Stimulated activated CD8-positive, alpha-beta memory T cell treated with anti-CD3 and anti-CD28 coated beads, Interleukin-7, amount 100 ng/mL, for 4 hours (primary cell): ENCODE data around the gene CRYAA.
"Not testable (repeated sequence)": the region's sequence is repeated elsewhere in the genome, so short reads cannot be mapped to it uniquely, and the experiment has no call there.

Source experiments
- DNase-seq, 2 donors: peaks; one replicate each; pipeline ENCODE4 v3.0.0-alpha.2; 2020; ENCODE audit warnings: low read depth in 2 of 2

CRYAA gene

DNA sequence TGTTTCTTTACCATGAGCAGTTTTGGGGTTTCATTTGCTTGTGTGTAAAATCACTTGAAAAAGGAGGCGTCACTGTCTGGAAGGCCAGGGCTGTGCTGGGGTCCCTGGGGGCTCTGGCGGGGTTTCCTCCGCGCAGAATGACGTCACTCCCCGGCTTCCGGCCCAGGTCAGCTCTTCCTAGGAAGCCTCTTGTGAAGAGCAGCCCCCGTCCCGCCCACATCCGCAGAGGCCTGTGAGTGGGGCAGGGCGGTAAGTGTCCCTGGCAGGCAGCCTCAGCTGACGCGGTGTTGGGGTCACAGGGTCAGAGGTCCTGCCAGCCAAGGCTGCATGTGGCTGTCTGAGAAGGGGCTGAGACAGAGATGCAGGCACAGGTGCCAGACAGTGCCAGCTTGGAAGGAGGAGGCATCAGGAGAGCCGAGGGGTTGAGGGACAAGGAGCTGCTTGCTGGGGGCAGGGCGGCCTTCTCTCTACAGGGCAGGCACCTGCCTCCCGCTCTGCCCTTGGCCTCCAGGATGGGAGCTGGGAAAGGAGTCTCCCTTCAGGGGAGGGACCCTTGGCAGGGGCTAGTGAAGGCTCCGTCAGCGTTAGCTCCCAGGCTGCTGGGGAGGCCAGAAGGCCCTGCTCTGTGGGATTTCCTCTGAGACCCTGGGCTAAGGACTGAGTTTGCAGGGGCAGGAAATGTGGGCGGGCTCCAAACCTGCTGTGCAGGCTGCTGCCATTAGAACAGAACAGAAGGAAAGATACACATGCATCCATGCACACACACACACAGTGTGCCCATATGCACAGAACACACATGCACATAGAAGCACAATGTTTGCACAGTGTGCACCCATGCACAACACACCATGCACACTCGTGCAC, 8.5 kb downstream of the CRYAA start:
- DNase-seq, result not testable (repeated sequence)

DNA sequence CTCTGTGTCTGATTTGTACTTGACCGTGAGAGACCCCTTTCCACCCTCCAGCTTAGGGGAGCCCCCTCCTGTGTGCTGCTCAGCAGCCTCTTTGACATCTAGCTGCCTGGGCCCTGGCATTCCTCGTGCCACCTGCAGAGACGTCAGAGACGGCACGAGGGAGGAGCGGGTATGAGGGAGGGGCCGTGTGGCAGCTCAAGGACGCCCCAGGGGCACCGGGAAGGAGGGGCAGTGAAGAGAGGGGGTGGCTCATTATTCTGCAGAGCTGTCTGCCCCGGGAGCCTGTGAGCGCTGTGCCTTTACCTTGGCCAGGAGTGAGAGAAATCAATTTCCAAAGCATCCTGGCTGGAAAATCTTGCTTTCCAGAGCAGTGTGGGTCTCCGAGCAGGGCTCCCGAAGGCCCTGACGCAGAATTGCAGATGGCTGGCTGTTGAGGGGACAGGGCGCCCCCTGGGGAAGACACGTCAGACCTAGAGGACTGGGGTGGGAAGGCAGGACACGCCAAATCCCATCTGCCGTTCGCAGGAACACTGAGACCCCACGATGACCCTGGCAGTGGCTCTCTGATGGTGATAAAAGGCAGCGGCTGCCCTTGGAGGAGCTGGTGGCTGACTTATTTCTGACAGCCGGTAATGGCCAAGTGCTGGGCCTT, 9.5 kb downstream of the CRYAA start:
- not testable (repeated sequence) for DNase-seq

DNA sequence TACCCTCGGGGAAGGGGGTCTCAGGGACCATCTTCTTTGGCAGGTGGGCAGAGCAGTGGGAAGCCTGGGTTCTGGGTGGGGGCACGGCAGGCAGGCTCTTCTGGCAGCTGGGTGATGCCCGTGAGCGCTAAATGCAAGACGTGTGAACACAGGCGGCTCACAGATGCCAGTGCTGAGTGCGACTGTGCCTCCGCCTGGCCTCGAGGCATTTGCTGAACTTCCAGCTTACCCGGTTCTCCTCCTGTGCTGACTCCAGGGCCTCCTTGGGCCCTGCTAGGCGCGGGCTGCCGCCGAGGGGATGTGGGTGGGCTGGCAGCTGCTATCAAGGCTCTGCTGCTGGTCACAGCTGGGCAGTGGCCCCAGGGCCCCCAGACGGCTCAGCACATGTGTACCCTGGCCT, 12.2 kb downstream of the CRYAA start:
- not testable (repeated sequence) for DNase-seq

DNA sequence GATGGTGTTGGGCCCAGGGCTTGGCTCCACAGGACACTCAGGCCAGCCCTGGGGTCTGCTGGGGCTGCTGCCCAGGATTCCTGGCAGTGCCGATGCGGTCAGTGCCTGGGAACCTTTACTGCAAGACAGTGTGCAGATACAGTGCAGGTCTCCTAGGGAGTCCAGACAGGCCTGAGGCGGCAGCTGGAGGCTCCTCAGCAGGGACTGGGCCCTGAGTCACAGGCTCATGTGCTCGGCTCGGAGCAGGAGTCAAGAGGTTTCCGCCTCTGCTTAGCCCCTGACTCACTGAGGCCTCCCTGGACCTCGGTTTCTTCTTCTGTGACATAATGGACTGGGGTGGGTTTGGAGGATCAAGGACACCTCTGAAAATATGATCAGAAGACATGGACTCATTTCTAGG, 18.5 kb downstream of the CRYAA start:
- not testable (repeated sequence) for DNase-seq

DNA sequence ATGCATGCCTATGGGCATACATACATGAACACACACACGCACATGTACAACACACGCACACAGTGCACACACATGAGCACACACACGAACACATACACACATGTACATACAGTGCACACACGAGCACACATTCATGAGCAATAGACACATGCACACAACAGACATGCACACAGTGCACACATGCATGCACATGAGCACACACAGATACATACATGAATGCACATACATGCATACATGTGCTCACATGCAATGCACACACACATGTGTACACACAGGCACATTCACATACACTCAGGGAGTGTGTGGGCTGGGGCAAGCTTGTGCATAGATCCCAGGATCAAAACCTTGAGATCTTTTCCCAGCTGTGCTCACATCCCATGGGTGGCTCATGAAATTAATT, 18.9 kb downstream of the CRYAA start:
- no peak for DNase-seq

DNA sequence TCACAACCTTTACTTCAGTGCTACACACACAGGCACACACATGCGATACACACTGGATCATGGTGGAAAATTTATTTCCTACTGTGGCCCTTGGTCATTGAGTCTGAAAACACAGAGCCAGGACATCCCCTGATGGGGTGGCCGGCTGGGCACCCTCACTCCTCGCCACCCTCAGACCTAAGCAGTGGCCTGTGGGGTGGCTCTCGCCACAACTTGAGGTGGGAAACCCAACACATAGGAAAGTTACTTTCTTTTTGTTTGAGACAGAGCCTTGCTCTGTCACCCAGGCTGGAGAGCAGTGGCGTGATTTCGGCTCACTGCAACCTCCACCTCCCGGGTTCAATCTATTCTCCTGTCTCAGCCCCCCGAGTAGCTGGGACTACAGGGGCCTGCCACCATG, 19.4 kb downstream of the CRYAA start:
- DNase-seq, result no peak

DNA sequence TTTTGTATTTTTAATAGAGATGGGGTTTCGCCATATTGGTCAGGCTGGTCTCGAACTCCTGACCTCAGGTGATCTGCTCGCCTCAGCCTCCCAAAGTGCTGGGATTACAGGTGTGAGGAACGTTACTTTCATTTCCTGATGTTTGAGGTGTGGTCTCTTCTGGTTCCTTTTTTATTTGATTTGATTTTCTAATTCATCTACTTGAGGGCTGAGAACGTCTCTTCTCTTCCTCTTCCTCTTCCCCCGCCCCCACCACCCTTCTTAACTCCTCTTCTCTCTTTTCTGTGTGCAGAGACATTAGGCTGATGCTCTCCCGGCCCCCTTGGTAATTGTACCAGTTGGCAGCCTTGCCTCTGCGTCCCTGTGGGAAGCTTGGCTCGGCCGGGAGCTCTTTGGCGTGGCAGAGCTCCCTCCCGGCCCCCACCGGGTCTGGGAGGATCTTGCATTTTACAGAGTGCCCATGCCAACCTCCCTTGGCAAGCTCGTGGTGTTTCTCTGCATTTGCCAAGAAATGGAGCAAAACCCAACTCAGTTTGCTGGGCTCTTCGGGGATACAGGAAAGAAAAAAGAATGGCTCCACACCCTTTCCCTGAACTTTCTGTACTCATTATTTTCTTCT, 19.9 kb downstream of the CRYAA start:
- DNase-seq, result no peak

DNA sequence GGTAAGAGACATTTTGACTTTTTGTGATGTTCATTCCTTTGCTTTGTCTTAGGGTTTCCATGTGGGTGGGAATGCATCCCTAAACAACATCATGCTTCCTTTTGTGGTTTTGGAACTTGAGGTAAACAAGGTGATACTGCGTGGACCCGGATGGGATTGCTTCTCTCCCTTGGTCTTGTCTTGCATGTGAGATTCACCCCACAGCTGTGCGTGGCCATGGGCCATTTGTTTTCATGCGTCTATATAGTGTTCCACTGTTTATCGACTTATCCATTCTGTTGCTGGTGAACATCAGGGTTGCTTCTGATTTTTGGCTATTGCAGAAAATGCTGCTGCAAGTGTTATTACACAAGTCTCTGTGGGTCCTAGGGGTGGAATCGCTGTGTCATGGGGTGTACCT, 21.1 kb downstream of the CRYAA start:
- no peak for DNase-seq

DNA sequence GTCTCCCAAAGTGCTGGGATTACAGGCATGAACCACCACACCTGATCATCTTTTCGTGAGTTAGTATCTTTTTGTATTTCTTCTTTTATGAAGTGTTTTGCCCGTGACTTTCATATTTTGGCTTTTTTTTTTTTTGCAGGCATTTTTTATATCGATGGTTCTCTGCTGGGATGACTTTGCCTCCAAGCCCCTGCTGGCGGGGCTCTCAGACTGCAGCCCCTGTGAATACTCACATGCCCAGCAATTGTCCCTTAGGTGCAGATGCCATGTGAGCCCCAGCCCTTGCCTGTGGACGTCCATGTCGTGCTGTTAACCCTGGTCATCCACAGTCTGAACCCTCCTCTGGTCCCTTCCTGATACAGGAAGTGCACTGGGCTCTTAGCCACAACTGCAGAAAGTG, 21.7 kb downstream of the CRYAA start:
- no peak for DNase-seq

DNA sequence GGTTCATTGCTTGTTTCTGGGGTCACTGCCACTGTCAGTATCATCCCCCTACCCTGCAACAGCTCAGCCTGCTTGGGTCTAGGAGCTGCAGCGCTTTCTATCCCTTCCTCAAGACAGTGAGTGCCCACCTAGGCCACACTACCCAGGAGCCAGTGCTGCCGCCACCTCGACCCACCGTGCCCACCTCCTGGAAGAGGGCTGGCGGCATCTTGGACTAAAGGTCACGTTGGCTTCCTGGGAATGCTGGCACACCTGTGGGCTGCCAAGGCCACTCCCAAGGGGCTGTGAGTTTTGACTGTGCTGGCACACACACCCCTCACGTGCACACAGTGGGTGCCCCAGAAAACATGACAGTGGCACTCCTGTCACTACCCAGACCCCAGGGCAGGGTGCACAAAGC, 22.1 kb downstream of the CRYAA start:
- no peak for DNase-seq

DNA sequence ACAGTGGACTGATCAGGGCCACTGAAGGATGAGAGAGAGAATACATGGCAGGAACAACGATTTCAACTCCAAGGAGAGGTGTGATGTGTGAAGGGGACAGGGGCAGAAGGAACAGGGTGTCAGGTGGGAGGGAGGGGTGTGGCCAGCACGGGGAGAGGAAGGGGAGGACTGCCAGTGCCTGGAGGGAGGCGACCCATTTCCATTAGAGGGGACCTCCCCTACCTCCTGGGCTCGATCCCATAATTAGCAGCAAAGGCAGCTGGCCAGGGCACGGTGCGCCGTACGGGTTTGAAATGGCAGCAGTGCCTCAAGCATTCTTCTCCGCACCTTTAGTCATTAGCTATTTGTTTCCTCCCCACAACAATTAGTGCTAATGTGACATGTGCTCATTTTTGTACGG, 22.7 kb downstream of the CRYAA start:
- DNase-seq, result no peak

DNA sequence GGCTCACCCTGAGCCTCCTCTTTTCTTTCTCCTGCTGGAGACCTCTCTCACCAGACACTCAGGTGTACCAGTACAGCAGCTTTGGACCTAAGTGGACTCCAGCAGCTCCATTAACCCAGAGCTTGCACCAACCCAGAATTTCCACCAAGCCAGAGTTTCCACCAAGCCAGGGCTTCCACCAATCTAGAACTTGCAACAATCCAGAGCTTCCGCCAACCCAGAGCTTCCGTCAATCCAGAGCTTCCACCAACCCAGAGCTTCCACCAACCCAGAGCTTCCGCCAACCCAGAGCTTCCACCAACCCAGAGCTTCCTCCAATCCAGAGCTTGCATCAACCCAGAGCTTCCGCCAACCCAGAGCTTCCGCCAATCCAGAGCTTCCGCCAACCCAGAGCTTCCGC, 23.2 kb downstream of the CRYAA start:
- no peak for DNase-seq

DNA sequence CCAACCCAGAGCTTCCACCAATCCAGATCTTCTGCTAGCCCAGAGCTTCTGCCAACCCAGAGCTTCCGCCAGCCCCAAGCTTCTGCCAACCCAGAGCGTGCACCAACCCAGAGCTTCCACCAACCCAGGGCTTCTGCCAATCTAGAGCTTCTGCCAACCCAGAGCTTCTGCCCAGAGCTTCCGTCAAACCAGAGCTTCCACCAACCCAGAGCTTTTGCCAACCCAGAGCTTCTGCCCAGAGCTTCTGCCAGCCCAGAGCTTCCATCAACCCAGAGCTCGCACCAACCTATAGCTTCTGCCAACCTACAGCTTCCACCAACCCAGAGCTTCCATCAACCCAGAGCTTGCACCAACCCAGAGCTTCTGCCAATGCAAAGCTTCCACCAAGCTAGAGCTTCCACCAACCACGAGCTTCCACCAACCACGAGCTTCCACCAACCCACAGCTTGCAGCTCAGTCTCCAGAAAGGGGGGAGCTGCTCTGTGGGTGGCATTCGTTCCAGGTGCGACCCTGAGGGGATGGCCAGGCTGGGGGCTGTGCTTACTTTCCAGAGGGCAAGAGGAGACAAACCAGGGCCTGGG, 23.8 kb downstream of the CRYAA start:
- DNase-seq, result no peak

DNA sequence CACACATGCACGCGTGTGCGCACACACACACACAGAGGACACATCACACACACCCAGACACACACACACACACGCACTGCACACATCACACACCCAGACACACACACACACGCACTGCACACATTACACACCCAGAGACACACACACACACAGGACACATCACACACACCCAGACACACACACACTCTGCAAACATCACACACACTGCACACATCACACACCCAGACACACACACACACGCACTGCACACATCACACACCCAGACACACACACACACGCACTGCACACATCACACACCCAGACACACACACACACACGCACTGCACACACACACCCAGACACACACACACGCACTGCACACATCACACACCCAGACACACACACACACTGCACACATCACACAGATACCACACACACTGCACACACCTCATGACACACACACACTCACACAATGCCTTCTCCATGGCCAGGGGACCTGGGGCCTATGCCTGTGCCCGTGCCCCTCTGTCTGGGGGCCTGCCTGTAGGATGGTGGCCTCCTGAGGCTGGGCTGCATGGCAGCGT, 24.4 kb downstream of the CRYAA start:
- no peak for DNase-seq

DNA sequence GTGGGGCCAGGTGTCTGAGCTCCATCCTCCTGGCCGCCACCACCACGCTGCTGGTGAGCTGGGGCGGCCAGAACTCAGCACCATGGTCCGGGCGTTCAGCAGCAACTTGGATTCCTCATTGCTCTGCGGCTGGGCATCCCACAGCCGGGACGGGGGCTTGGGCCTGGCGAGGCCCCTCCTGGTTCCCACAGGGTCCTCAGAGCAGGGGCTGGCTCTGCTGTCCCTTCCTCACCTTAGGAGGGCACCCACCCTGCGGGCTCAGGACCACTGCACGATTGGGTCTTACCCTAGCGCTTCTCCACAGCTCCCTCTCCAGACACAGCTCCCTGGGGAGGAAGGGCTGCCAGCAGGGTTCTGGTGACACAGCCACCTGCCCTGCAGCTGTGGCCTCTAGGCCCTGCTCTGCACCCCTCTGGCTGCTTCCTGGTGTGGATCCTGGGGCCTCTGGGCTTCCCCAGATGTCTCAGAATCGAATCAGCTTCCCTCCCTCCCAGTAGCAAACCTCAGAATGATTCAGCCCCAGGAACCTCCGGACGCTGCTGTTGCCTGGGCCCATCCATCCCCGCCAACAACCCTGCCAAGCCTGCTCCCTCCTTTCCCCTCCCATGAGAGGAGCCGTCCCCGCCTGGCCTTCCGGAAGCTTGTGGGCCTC, 25.0 kb downstream of the CRYAA start:
- no peak for DNase-seq

DNA sequence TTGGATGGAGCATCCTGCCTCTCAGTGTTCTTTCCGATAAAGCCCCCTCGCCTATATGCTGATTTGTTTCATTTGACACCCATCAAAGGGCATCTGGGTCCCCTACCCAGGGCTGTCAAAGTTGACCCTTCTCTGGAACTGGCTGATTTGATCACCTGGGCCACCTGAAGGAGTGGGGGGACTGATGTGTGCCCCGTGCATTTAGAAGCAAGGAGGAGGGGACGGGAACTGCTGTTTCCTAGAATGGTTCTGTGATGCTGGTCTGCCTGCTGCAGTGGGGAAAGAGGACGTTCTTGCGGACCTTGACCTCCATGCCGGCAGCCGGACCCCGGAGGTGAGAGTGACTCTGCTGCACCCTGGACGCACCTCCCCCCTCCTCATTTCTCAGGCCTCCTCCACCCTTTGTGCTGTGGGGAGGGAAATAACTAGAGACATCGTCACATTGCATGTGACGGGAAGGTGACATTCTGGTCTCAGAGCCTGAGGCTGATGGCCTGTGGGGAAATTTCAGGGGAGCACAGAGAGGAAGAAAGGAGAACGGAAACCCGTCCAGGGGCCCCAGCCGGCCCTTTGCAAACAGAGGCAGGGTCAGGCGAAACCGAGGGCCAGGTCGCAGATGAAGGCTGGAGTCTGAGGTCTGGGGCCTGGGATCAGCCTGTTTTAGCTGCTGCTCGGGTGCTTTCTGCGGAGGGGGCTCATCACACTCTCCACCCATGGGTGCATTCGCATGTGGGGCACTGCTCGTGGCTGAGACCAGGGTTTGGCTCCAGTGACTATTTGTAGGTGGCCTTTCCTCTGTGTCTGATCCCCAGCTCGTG, 25.7 kb downstream of the CRYAA start:
- DNase-seq, result no peak

DNA sequence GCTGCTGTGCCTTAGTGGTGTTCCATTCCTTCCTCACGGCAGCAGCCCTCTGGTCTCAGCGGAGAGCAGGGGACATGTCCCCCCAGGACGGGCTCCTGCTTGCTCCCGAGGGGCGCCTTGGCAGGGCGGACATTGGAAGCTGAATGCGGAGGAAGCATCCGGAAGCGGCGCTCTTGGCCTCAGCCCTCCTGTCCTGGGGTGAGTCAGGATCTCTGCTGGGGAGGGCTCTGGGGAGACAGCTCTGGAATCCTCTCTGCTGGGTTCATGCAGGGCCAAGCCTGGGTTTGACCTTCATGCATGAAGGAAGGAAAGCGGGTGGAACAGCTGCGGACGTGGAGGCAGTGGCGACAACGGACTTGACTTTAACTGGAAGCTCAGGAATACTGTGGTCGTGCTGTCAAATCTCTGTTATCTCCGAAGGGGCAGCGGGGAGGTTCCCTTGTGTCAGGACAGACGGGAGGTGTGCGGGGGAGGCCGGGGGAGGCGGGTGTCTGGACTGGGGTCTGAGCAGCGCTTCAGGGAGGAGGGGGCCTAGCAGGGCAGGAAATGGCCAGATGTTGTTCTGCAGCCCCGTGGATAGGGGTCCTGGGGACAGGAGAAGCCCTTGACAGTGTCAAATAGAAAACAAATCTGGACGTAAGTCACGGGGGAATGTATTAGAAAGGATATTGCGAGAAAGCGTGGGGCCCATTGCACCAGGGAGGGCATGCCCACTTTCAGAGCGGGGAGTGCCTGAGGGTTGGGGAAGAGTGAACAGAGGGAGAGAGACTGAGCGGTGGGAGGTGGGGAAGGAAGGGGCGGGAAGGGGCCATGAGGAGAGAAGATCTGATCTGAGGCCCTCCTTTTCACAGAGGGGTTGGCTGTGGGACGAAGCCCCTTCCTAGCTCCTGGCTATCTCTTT, 26.6 kb downstream of the CRYAA start:
- no peak for DNase-seq

DNA sequence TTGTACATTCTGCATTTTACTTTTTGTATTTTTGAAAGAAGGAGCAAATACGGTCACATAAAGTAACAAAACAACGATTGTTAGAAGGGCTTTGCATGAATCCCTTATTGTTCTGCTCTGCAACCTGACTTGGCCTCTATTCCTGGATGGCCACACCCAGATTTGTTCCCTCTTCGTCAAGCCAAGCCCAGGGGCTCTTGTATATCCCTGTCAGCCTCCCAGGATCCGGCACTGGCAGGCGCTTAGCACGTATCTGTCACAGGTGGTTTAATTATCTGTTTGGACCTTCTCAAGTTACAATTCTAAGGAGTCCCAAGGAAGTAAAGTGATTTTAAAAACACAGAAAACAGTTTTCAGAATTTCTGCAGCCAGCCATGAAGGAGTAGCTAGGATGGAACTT, 28.0 kb downstream of the CRYAA start:
- DNase-seq, result no peak

DNA sequence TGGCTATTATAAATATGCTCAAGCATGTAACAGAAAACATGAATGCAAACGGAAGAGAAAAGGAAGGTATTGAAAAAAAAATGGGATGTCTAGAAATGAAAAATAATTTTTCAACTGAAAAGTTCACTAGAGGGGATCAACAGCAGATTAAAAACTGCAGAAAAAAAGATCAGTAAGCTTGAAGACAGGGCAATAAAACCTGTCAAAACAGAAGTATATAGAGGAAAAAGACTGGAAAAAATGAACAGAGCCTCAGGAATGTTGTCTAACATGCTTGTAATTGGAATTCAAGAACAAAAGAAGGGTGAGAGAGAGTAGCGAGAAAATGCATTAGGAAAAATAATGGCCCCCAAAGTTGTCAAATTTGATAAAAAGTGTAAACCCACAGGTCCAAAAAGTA, 29.6 kb downstream of the CRYAA start:
- no peak for DNase-seq

DNA sequence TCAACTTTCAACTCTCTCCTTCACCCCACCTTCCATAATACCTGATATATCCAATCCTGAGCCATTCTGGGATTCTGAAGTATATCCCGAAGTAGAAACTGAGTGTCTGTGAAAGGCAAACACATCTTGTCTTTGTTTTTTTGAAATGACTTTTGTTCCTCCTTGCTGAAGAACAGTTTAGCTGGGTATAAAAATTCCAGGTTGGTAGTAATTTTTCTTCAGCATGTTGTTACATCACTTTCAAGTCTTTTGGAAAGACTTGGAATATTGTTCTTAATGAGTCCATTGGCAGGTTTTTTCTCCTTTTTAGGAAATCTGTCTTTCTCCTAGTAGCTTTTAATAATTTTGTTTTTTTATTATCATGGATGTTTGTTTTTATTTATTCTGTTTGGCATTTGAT, 32.7 kb downstream of the CRYAA start:
- DNase-seq, result no peak
